Measurements from ENCODE around the gene PRKN.

Gene PRKN

DNA sequence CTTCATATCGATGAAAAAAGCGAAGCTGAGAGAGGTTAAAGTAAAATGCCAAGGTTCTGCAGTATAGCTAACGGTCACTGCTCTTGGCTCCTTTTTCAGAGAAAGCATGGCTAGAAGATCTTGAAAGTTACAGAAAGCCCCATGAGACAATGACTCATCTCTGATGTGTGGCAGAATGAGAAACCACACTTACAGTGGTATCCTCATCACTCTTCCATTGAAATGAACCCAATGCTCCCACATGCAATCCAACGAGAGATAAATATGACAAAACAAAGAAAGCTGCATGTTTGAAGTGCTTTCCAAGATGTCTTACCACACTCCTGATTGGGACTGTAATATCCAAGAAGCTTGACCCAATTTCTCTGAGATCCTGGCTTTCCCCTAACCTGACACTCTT is 694.9 kb downstream of the PRKN start:
- no peaks in the 10 kb centered on the region for H3K79me2 ChIP-seq (ENCODE audit: insufficient read depth, low read length)
- no peaks in the 10 kb centered on the region for H3K9me3 ChIP-seq (ENCODE audit: low read length)
- H3K4me2 ChIP-seq (ENCODE audit: low read length), result no peak overlapping the region
- no peak overlapping the region for H2AFZ ChIP-seq (ENCODE audit: low read length)
- no peaks in the 10 kb centered on the region for H3K27me3 ChIP-seq (ENCODE audit: insufficient read depth, low read length)
- no peaks in the 10 kb centered on the region for H3K36me3 ChIP-seq (ENCODE audit: insufficient read depth, low read length)
- H3K9me2 ChIP-seq (ENCODE audit: low read depth, low read length), result no peaks in the 10 kb centered on the region
- H3F3A ChIP-seq (ENCODE audit: insufficient read depth, low read length), result no peaks in the 10 kb centered on the region
- H3K4me1 ChIP-seq (ENCODE audit: insufficient read depth, low read length, severe bottlenecking), result no peaks in the 10 kb centered on the region
- no peak overlapping the region for H3K27ac ChIP-seq (ENCODE audit: low read depth, low read length, poor library complexity, severe bottlenecking)
- H4K20me1 ChIP-seq (ENCODE audit: insufficient read depth, low read length), result no peaks in the 10 kb centered on the region
- TF ChIP-seq CTCF (IDR thresholded peaks at IDR 0.05; ENCODE audit: low read length) (no peak), EZH2 (IDR thresholded peaks at IDR 0.05; ENCODE audit: borderline replicate concordance, low read length) (no peak)
- no peak overlapping the region for H3K4me3 ChIP-seq (ENCODE audit: low read depth, low read length, poor library complexity, severe bottlenecking)
- no peak overlapping the region for H3K9ac ChIP-seq (ENCODE audit: low read length)

DNA sequence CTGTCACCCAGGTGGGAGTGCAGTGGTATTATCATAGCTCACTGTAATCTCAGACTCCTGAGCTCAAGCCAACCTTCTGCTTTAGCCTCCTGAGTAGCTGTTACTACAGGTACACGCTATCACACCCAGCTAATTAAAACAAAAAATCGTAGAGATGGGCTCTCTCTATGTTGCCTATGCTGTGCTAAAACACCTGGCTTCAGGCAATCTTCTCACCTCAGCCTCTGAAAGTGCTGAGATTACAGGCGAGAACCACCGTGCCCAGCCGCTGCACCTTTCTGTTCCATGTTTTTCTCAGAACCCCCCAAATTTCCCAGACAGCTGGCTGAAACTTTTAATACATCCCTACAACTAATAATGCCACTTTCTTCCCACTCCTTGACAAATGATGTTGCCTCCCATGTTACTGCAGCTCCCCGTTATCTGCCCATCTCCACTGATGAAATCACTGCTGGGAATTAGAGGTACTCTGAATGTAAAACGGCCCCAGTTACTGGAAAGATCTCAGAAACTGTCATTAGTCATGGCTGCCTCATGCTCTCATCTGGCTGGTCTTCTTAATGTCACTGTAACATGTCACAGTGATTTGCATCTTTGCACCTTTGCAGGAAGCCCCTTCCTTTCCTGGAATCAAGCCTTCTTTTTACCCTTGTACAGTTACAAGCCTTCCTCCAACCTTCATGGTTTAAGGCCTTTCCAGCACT is 697.5 kb downstream of the PRKN start:
- Histone ChIP-seq H3F3A (ENCODE audit: insufficient read depth, low read length) (no peaks in the 10 kb centered on the region), H3K9me3 (ENCODE audit: low read length) (no peaks in the 10 kb centered on the region), H3K27me3 (ENCODE audit: insufficient read depth, low read length) (no peaks in the 10 kb centered on the region), H3K4me1 (ENCODE audit: insufficient read depth, low read length, severe bottlenecking) (no peaks in the 10 kb centered on the region), H3K36me3 (ENCODE audit: insufficient read depth, low read length) (no peaks in the 10 kb centered on the region), H3K4me3 (ENCODE audit: low read depth, low read length, poor library complexity, severe bottlenecking) (no peak overlapping the region), H3K4me2 (ENCODE audit: low read length) (no peak overlapping the region), H3K9me2 (ENCODE audit: low read depth, low read length) (no peaks in the 10 kb centered on the region), H2AFZ (ENCODE audit: low read length) (no peak overlapping the region), H4K20me1 (ENCODE audit: insufficient read depth, low read length) (no peaks in the 10 kb centered on the region), H3K79me2 (ENCODE audit: insufficient read depth, low read length) (no peaks in the 10 kb centered on the region), H3K9ac (ENCODE audit: low read length) (no peak overlapping the region), H3K27ac (ENCODE audit: low read depth, low read length, poor library complexity, severe bottlenecking) (no peak overlapping the region)
- TF ChIP-seq EZH2 (IDR thresholded peaks at IDR 0.05; ENCODE audit: borderline replicate concordance, low read length), result no peak
- TF ChIP-seq CTCF (IDR thresholded peaks at IDR 0.05; ENCODE audit: low read length), result no peak

DNA sequence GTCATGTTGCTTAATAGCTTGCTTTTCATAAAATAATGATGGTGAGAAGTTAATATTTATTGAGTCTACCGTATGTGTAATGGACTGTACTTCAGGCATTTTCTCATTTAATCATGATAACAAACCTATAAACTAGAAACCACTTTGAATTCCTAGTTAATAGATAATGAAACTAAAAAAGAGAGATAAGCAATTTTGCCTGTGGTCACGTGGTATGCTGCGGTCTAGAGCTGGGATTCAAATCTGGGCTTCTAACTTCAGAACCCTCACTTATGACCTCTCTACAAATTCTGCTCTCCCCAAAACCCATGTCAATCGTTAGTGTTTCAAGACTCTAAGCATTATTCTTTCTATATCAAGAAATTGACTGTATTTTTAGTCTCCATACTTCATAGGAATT is 700.7 kb downstream of the PRKN start:
- Histone ChIP-seq H2AFZ (ENCODE audit: low read length) (no peak overlapping the region), H3K4me2 (ENCODE audit: low read length) (no peak overlapping the region), H3F3A (ENCODE audit: insufficient read depth, low read length) (no peaks in the 10 kb centered on the region), H3K9ac (ENCODE audit: low read length) (no peak overlapping the region), H3K4me3 (ENCODE audit: low read depth, low read length, poor library complexity, severe bottlenecking) (no peak overlapping the region), H3K36me3 (ENCODE audit: insufficient read depth, low read length) (no peaks in the 10 kb centered on the region), H3K9me3 (ENCODE audit: low read length) (no peaks in the 10 kb centered on the region), H3K27me3 (ENCODE audit: insufficient read depth, low read length) (no peaks in the 10 kb centered on the region), H3K27ac (ENCODE audit: low read depth, low read length, poor library complexity, severe bottlenecking) (no peak overlapping the region), H3K4me1 (ENCODE audit: insufficient read depth, low read length, severe bottlenecking) (no peaks in the 10 kb centered on the region), H3K9me2 (ENCODE audit: low read depth, low read length) (no peaks in the 10 kb centered on the region), H3K79me2 (ENCODE audit: insufficient read depth, low read length) (no peaks in the 10 kb centered on the region), H4K20me1 (ENCODE audit: insufficient read depth, low read length) (no peaks in the 10 kb centered on the region)
- TF ChIP-seq EZH2 (IDR thresholded peaks at IDR 0.05; ENCODE audit: borderline replicate concordance, low read length), result no peak
- TF ChIP-seq CTCF (IDR thresholded peaks at IDR 0.05; ENCODE audit: low read length), result no peak

All from OCI-LY1 (cell line).